BLaER1 treated with 17β-estradiol and CSF1 and Interleukin-3, amounts not matched to agents 10 nM and 100 nM (cell line): ENCODE results near the gene CCDC187.

Experiments used
- H3K27ac ChIP-seq, 11 experiments: shearing (Covaris generic); formaldehyde crosslinking; 2 replicates each; pipeline ENCODE4 v1.8.1; 2022
- H3K27me3 ChIP-seq, 11 experiments: shearing (Covaris generic); formaldehyde crosslinking; 2 replicates each; pipeline ENCODE4 v1.8.1; 2022
- H3K36me3 ChIP-seq, 11 experiments: shearing (Covaris generic); formaldehyde crosslinking; 2 replicates each; pipeline ENCODE4 v1.8.1; 2022
- H3K4me1 ChIP-seq, 10 experiments: shearing (Covaris generic); formaldehyde crosslinking; 2 replicates each; pipeline ENCODE4 v1.8.1; 2022
- H3K4me2 ChIP-seq, 11 experiments: shearing (Covaris generic); formaldehyde crosslinking; 2 replicates each; pipeline ENCODE4 v1.8.1; 2022
- H3K4me3 ChIP-seq, 10 experiments: shearing (Covaris generic); formaldehyde crosslinking; 2 replicates each; pipeline ENCODE4 v1.8.1; 2022
- H3K9ac ChIP-seq, 11 experiments: shearing (Covaris generic); formaldehyde crosslinking; 2 replicates each; pipeline ENCODE4 v1.8.1; 2022
- H3K9me3 ChIP-seq, 11 experiments: shearing (Covaris generic); formaldehyde crosslinking; replicated peaks in 1 of 11; 2 replicates each; pipeline ENCODE4 v1.8.1; 2022
- H4K20me1 ChIP-seq, 11 experiments: shearing (Covaris generic); formaldehyde crosslinking; 2 replicates each; pipeline ENCODE4 v1.8.1; 2022
- Cebpa-rat ChIP-seq, 11 experiments: shearing (Covaris generic); IDR thresholded peaks; 2 replicates each; pipeline ENCODE4 v1.8.1; 2022

CCDC187 gene

GRCh38 chr9:136316896-136317676 lies 13.2 kb upstream of the CCDC187 start:
- H3K4me2 ChIP-seq = peak overlapping the region; percentile 61 to 97 (median 88)
- H3K4me1 ChIP-seq = peaks cover 25 to 73% (median 53%) of the 10 kb centered on the region in 10 experiments
- H4K20me1 ChIP-seq = peaks cover 0 to 2% (median 0%) of the 10 kb centered on the region in 11 experiments; a peak in 1 of 22 replicates
- peaks cover 0 to 18% (median 0%) of the 10 kb centered on the region in 11 experiments; a peak in 5 of 22 replicates for H3K27me3 ChIP-seq
- peaks cover 18 to 34% (median 28%) of the 10 kb centered on the region in 11 experiments for H3K9me3 ChIP-seq
- peak overlapping the region in 6 of 11 experiments; percentile 10 to 65 (median 53); a peak in 9 of 22 replicates for H3K27ac ChIP-seq
- no peak for TF ChIP-seq Cebpa-rat (IDR thresholded peaks at IDR 0.05)
- H3K9ac ChIP-seq = peak overlapping the region in 7 of 11 experiments; percentile 0 to 75 (median 60); a peak in 7 of 22 replicates
- H3K4me3 ChIP-seq = peak overlapping the region in 1 of 10 experiments; percentile 45; a peak in 1 of 20 replicates
- H3K36me3 ChIP-seq = peaks cover 0 to 10% (median 0%) of the 10 kb centered on the region in 11 experiments; a peak in 2 of 22 replicates

- H3K9ac ChIP-seq = no peak overlapping the region
- peaks cover 33 to 73% (median 59%) of the 10 kb centered on the region in 10 experiments for H3K4me1 ChIP-seq
- H3K27me3 ChIP-seq = peaks cover 0 to 18% (median 0%) of the 10 kb centered on the region in 11 experiments; a peak in 4 of 22 replicates
- peaks cover 0 to 10% (median 0%) of the 10 kb centered on the region in 11 experiments; a peak in 2 of 22 replicates for H3K36me3 ChIP-seq
- TF ChIP-seq Cebpa-rat (IDR thresholded peaks at IDR 0.05) = no peak
- peaks cover 18 to 33% (median 28%) of the 10 kb centered on the region in 11 experiments for H3K9me3 ChIP-seq
- H3K27ac ChIP-seq = peak overlapping the region in 3 of 11 experiments; percentile 49 to 65 (median 65); a peak in 4 of 22 replicates
- H4K20me1 ChIP-seq = peaks cover 0 to 8% (median 0%) of the 10 kb centered on the region in 11 experiments; a peak in 2 of 22 replicates
- H3K4me2 ChIP-seq = peak overlapping the region in 8 of 11 experiments; percentile 74 to 97 (median 96); a peak in 15 of 22 replicates
- H3K4me3 ChIP-seq = no peak overlapping the region
Observed at GRCh38 chr9:136316271-136316751, 12.4 kb upstream of the CCDC187 start.

GRCh38 chr9:136314944-136315343 lies 11.1 kb upstream of the CCDC187 start:
- Histone ChIP-seq H3K4me3 (no peak overlapping the region), H3K9me3 (peaks cover 18 to 29% (median 26%) of the 10 kb centered on the region in 11 experiments), H3K36me3 (peaks cover 0 to 10% (median 0%) of the 10 kb centered on the region in 11 experiments; a peak in 2 of 22 replicates), H3K4me1 (peaks cover 47 to 83% (median 73%) of the 10 kb centered on the region in 10 experiments), H4K20me1 (peaks cover 0 to 8% (median 0%) of the 10 kb centered on the region in 11 experiments; a peak in 2 of 22 replicates), H3K9ac (no peak overlapping the region), H3K4me2 (no peak overlapping the region), H3K27me3 (peaks cover 0 to 29% (median 0%) of the 10 kb centered on the region in 11 experiments; a peak in 4 of 22 replicates), H3K27ac (no peak overlapping the region)
- TF ChIP-seq Cebpa-rat (IDR thresholded peaks at IDR 0.05) = no peak

- H3K4me1 ChIP-seq = peaks cover 54 to 83% (median 74%) of the 10 kb centered on the region in 10 experiments
- H3K27ac ChIP-seq = peak overlapping the region in 1 of 11 experiments; percentile 6; a peak in 1 of 22 replicates
- peak overlapping the region in 2 of 11 experiments; percentile 95 to 98; a peak in 3 of 22 replicates for H3K4me2 ChIP-seq
- H4K20me1 ChIP-seq = peaks cover 0 to 9% (median 0%) of the 10 kb centered on the region in 11 experiments; a peak in 2 of 22 replicates
- H3K4me3 ChIP-seq = no peak overlapping the region
- H3K27me3 ChIP-seq = peaks cover 0 to 34% (median 0%) of the 10 kb centered on the region in 11 experiments; a peak in 4 of 22 replicates
- no peak for TF ChIP-seq Cebpa-rat (IDR thresholded peaks at IDR 0.05)
- peaks cover 18 to 29% (median 26%) of the 10 kb centered on the region in 11 experiments for H3K9me3 ChIP-seq
- H3K36me3 ChIP-seq = peaks cover 0 to 10% (median 0%) of the 10 kb centered on the region in 11 experiments; a peak in 2 of 22 replicates
- no peak overlapping the region for H3K9ac ChIP-seq
Observed at GRCh38 chr9:136314056-136314416, 10.1 kb upstream of the CCDC187 start.

- Histone ChIP-seq H3K27me3 (peaks cover 0 to 35% (median 0%) of the 10 kb centered on the region in 11 experiments; a peak in 4 of 22 replicates), H3K4me3 (no peak overlapping the region), H3K9me3 (peaks cover 18 to 29% (median 26%) of the 10 kb centered on the region in 11 experiments), H3K9ac (peak overlapping the region in 2 of 11 experiments; percentile 12 to 24; a peak in 2 of 22 replicates), H3K4me2 (peak overlapping the region in 7 of 11 experiments; percentile 11 to 98 (median 95); a peak in 14 of 22 replicates), H3K36me3 (peaks cover 0 to 10% (median 0%) of the 10 kb centered on the region in 11 experiments; a peak in 2 of 22 replicates), H4K20me1 (peaks cover 0 to 10% (median 0%) of the 10 kb centered on the region in 11 experiments; a peak in 2 of 22 replicates), H3K27ac (peak overlapping the region in 2 of 11 experiments; percentile 6 to 34; a peak in 3 of 22 replicates), H3K4me1 (peaks cover 53 to 83% (median 74%) of the 10 kb centered on the region in 10 experiments)
- no peak for TF ChIP-seq Cebpa-rat (IDR thresholded peaks at IDR 0.05)
Observed at GRCh38 chr9:136313111-136314055, 9.5 kb upstream of the CCDC187 start.

- H3K9me3 ChIP-seq = peaks cover 18 to 29% (median 26%) of the 10 kb centered on the region in 11 experiments
- H3K9ac ChIP-seq = peak overlapping the region in 4 of 11 experiments; percentile 73 to 81 (median 78); a peak in 5 of 22 replicates
- peaks cover 0 to 10% (median 0%) of the 10 kb centered on the region in 11 experiments; a peak in 2 of 22 replicates for H4K20me1 ChIP-seq
- H3K4me2 ChIP-seq = peak overlapping the region in 9 of 11 experiments; percentile 77 to 98 (median 94); a peak in 18 of 22 replicates
- peaks cover 0 to 28% (median 0%) of the 10 kb centered on the region in 11 experiments; a peak in 4 of 22 replicates for H3K27me3 ChIP-seq
- no peak overlapping the region for H3K4me3 ChIP-seq
- H3K4me1 ChIP-seq = peaks cover 44 to 83% (median 74%) of the 10 kb centered on the region in 10 experiments
- H3K27ac ChIP-seq = peak overlapping the region in 4 of 11 experiments; percentile 85 to 91 (median 88); a peak in 7 of 22 replicates
- peaks cover 0 to 10% (median 0%) of the 10 kb centered on the region in 11 experiments; a peak in 2 of 22 replicates for H3K36me3 ChIP-seq
- TF ChIP-seq Cebpa-rat (IDR thresholded peaks at IDR 0.05) = no peak
Observed at GRCh38 chr9:136312436-136312835, 8.5 kb upstream of the CCDC187 start.

GRCh38 chr9:136312009-136312375 lies 8.1 kb upstream of the CCDC187 start:
- Histone ChIP-seq H3K4me1 (peaks cover 44 to 83% (median 74%) of the 10 kb centered on the region in 10 experiments), H3K36me3 (peaks cover 0 to 10% (median 0%) of the 10 kb centered on the region in 11 experiments; a peak in 2 of 22 replicates), H3K4me3 (no peak overlapping the region; a peak in 1 of 20 replicates), H3K27ac (peak overlapping the region in 5 of 11 experiments; percentile 70 to 91 (median 86); a peak in 8 of 22 replicates), H3K27me3 (peaks cover 0 to 30% (median 0%) of the 10 kb centered on the region in 11 experiments; a peak in 5 of 22 replicates), H3K4me2 (peak overlapping the region; percentile 54 to 98 (median 93)), H3K9me3 (peaks cover 18 to 29% (median 26%) of the 10 kb centered on the region in 11 experiments), H4K20me1 (peaks cover 0 to 11% (median 0%) of the 10 kb centered on the region in 11 experiments; a peak in 3 of 22 replicates), H3K9ac (peak overlapping the region in 5 of 11 experiments; percentile 52 to 81 (median 77); a peak in 6 of 22 replicates)
- no peak for TF ChIP-seq Cebpa-rat (IDR thresholded peaks at IDR 0.05)
